Adrenal gland (tissue), 12 donors: Measurements from ENCODE around the gene RFWD3. TPM values are rescaled to one million over a fixed set of nuclear protein-coding genes. Genes with fewer than 3 reads are reported as not detected.

Experiments used
- DNase-seq, 7 donors: peaks; one replicate each; pipeline ENCODE4 v3.0.0-alpha.2; 2019 to 2020
- H3K27ac ChIP-seq, 5 donors: fragments of 200-600 bp; sonication (generic) in 4 of 5; 1 replicate in 3 of 5; 2 replicates in 2 of 5; pipeline versions ENCODE4 v1.5.1 to v1.8.0; 2016 to 2020; ENCODE audit warnings: mild to moderate bottlenecking in 1 of 5
- H3K27me3 ChIP-seq: fragments of 200-600 bp; 2 replicates; pipeline ENCODE4 v1.8.0; 2021
- H3K36me3 ChIP-seq, 2 donors: fragments of 200-600 bp; replicated peaks in 1 of 2; 1 replicate in 1 of 2; 2 replicates in 1 of 2; pipeline versions ENCODE4 v1.5.1 to v1.8.0; 2018 to 2022
- H3K4me1 ChIP-seq, 2 donors: fragments of 200-600 bp; replicated peaks in 1 of 2; 1 replicate in 1 of 2; 2 replicates in 1 of 2; pipeline versions ENCODE4 v1.5.1 to v1.8.0; 2018 to 2021
- H3K4me3 ChIP-seq, 4 donors: fragments of 200-600 bp; sonication (generic) in 3 of 4; one replicate each; pipeline ENCODE4 v1.5.1; 2016 to 2018
- H3K9me3 ChIP-seq, 3 donors: fragments of 200-600 bp; sonication (generic) in 1 of 3; replicated peaks in 1 of 3; 1 replicate in 2 of 3; 2 replicates in 1 of 3; pipeline versions ENCODE4 v1.5.1 to v1.8.0; 2016 to 2021
- CTCF ChIP-seq, 6 experiments: fragments of 450-650 bp in 4 of 6; fragments of 200-600 bp in 2 of 6; sonication (generic) in 1 of 6; IDR thresholded peaks; 1 replicate in 5 of 6; 2 replicates in 1 of 6; pipeline versions ENCODE4 v1.5.1 to v1.8.0; 2016 to 2021; ENCODE audit warnings: antibody characterized with exemption in 6 of 6, mild to moderate bottlenecking in 2 of 6, moderate library complexity in 1 of 6
- POLR2A ChIP-seq, 2 donors: fragments of 450-650 bp; IDR thresholded peaks; one replicate each; pipeline ENCODE4 v1.6.1; 2017; ENCODE audit warnings: antibody characterized with exemption in 2 of 2, mild to moderate bottlenecking in 2 of 2, moderate library complexity in 1 of 2
- WGBS, 4 donors: extraction: QIAGEN DNeasy Blood & Tissue Kit in 2 of 4; methylation state at CpG; one replicate each; pipeline versions ENCODE4 v1.1.5 to v1.1.7; 2013 to 2017; 5-methylcytosine and 5-hydroxymethylcytosine counted together
- intact Hi-C, 2 donors: fragments of 100-400 bp; cut with DNase I; formaldehyde crosslinking; loops; one replicate each; pipeline versions ENCODE4 v1.14.1 to v1.15.0; 2022 to 2023
- polyA plus RNA-seq, 3 donors: library from polyadenylated mRNA; stranded (reverse); fragments of 200-250 nt in 2 of 3; fragments of 350-450 nt in 1 of 3; fragmentation: Illumina TruSeq in 1 of 3; extraction: RNeasy Lipid Tissue Mini Kit (QIAGEN cat#74804) in 1 of 3; gene quantifications; one replicate each; pipeline ENCODE4 v1.2.3, GENCODE V29; 2013 to 2014
- total RNA-seq, 9 donors: library from RNA; depleted of rRNA in 4 of 9; stranded (reverse); fragments of >200 nt in 4 of 9; fragments of 120-200 nt in 1 of 9; fragmentation: NEBNext Ultra II Directional in 1 of 9; extraction: Animal tissue kit (Norgen Biotek cat#: 25700) in 1 of 9; gene quantifications; one replicate each; pipeline versions ENCODE4 v1.1.0 to v1.2.4, GENCODE V29; 2013 to 2023
- donor health status: healthy with polysubstance abuse.
- donor health status: Bipolar disorder and iron deficiency.
- donor health status: DM: yes; HTN: yes; CAD: no.
- donor health status: DM: no; HTN: no; CAD: no.
- donor health status: DM: no; HTN: no; CAD: no.
- donor health status: DM: yes; HTN: yes; CAD: no.

Gene RFWD3
- total and polyA plus RNA-seq, 12 donors: 2.6 to 27.1 (median 11.9) TPM

GRCh38 chr16:74700438-74701225 is 34.0 kb upstream of the RFWD3 start, which contains the start of gene MLKL:
Gene MLKL (minus strand): TSS chr16:74700862. CDS start chr16:74695757, 5,105 bp downstream.
- H3K36me3 ChIP-seq: no peaks in the 10 kb centered on the region
- peaks cover 17 to 19% of the 10 kb centered on the region in 2 donors for H3K4me1 ChIP-seq
- WGBS, 4 donors: 0 to 6% (median 1%) methylated on average over 27 to 35 of the region's 35 CpGs
- intact Hi-C loops: loop anchor here in 1 of 2 donors (10.0 kb wide), 1 partner anchor 164 kb away; no protein-coding TSS in a partner anchor
- peak within 1 kb of the TSS; percentile 19 to 90 (median 81) for H3K27ac ChIP-seq
- peak; percentile 19 to 78 for TF ChIP-seq POLR2A (IDR thresholded peaks at IDR 0.05)
- peak in 1 of 6 experiments; percentile 4 for TF ChIP-seq CTCF (IDR thresholded peaks at IDR 0.05)
- peak; percentile 58 to 76 (median 74) for DNase-seq
- no peaks in the 10 kb centered on the region for H3K27me3 ChIP-seq
- H3K4me3 ChIP-seq: peak within 1 kb of the TSS; percentile 17 to 96 (median 62)
- no peaks in the 10 kb centered on the region for H3K9me3 ChIP-seq

DNA sequence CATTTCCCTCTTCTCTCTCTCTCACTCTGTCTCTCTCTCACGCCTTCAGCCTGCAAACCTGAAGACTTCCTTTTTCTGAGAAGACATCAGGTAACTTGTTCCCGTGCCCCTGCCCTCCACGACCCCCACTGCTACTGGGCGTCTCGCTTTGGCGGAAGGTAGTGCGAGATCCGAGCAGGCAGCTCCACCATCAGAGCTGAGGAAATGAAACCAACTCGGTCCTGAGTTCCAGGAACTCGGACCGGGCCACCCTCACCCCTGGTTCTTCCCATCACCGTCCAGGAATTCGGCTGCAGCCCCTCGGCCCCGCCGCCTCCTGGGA is 33.4 kb upstream of the RFWD3 start:
- intact Hi-C loops: loop anchor here in 1 of 2 donors (10.0 kb wide), 1 partner anchor 165 kb away; no protein-coding TSS in a partner anchor
- WGBS, 4 donors: 0 to 3% (median 1%) methylated on average over 9 to 16 of the region's 16 CpGs
- H3K4me3 ChIP-seq: peak overlapping the region; percentile 17 to 96 (median 62)
- no peak for TF ChIP-seq CTCF (IDR thresholded peaks at IDR 0.05)
- no peak for TF ChIP-seq POLR2A (IDR thresholded peaks at IDR 0.05)
- DNase-seq: peak in 5 of 7 donors; percentile 12 to 34 (median 29)
- H3K9me3 ChIP-seq: no peaks in the 10 kb centered on the region
- H3K36me3 ChIP-seq: no peaks in the 10 kb centered on the region
- H3K27ac ChIP-seq: peak overlapping the region; percentile 19 to 90 (median 81)
- H3K4me1 ChIP-seq: peaks cover 17 to 19% of the 10 kb centered on the region in 2 donors
- no peaks in the 10 kb centered on the region for H3K27me3 ChIP-seq

DNA sequence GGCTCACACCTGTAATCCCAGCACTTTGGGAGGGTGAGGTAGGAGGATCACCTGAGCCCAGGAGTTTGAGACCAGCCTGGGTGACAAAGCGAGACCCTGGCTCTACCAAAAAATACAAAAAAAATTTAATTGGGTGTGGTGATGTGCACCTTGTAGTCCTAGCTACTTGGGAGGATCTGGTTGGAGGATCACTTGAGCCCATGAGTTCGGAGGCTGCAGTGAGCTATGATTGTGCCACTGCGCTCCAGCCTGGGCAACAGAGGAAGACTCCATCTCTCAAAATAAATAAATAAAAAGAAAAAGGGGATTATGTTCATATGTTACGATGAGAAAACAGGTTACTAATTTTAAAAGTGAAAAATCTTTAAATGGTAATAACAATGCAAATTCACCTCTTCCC is 33.0 kb upstream of the RFWD3 start:
- Histone ChIP-seq H3K4me3 (peak overlapping the region in 2 of 4 donors; percentile 71 to 96), H3K9me3 (no peaks in the 10 kb centered on the region), H3K4me1 (peaks cover 17 to 19% of the 10 kb centered on the region in 2 donors), H3K27me3 (no peaks in the 10 kb centered on the region), H3K27ac (peak overlapping the region in 2 of 5 donors; percentile 77 to 89), H3K36me3 (no peaks in the 10 kb centered on the region)
- DNase-seq: no peak
- intact Hi-C loops: loop anchor here in 1 of 2 donors (10.0 kb wide), 1 partner anchor 165 kb away; no protein-coding TSS in a partner anchor
- 59 to 76% (median 69%) methylated on average over 4 of the region's 4 CpGs for WGBS, 4 donors
- TF ChIP-seq CTCF (IDR thresholded peaks at IDR 0.05) (no peak), POLR2A (IDR thresholded peaks at IDR 0.05) (no peak)

DNA sequence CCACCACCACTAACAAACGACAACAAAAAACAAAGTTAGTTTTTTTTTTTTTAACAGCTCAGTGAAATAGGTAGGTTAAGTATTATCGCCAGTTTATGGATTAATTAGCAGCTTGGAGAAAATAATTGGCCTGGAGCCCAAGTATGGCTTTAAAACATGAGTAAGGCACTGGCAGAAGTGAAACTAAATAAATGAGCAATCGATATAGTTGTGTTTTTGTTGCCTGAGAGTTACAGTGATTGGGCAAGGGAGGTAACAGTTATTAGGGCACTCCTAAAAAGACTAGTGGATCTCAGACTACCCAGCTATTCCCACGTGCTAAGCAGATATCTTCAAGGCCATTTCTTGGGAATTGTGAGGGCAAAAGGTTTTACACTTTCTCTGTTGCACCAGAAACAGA is 31.5 kb upstream of the RFWD3 start:
- peak overlapping the region in 1 of 4 donors; percentile 5 for H3K4me3 ChIP-seq
- no peak for DNase-seq
- 48 to 54% (median 50%) methylated on average over 4 of the region's 4 CpGs for WGBS, 4 donors
- no peaks in the 10 kb centered on the region for H3K9me3 ChIP-seq
- peaks cover 17 to 19% of the 10 kb centered on the region in 2 donors for H3K4me1 ChIP-seq
- no peak overlapping the region for H3K27ac ChIP-seq
- peaks cover 0 to 6% of the 10 kb centered on the region in 2 donors for H3K36me3 ChIP-seq
- TF ChIP-seq CTCF (IDR thresholded peaks at IDR 0.05) (no peak), POLR2A (IDR thresholded peaks at IDR 0.05) (no peak)
- no peaks in the 10 kb centered on the region for H3K27me3 ChIP-seq
- intact Hi-C loops: no loop called here
